C4-2B (cell line): Measurements from ENCODE around the gene CCS.

ENCODE experiments used
- CTCF ChIP-seq: fragments of 450-650 bp; conservative IDR thresholded peaks from 2 replicates; pipeline ENCODE4 v1.5.1; 2017; ENCODE audit warnings: mild to moderate bottlenecking
- ZFX ChIP-seq: fragments of 450-650 bp; IDR thresholded peaks from 2 replicates; pipeline ENCODE4 v1.6.1; 2017

GRCh38 chr11:66559866-66560676 is 32.9 kb upstream of the CCS start:
- no peak for TF ChIP-seq CTCF
- TF ChIP-seq ZFX, result no peak
